Motor neuron (in vitro differentiated cells): Measurements from ENCODE around the gene ZNF219. TPM values are rescaled to one million over a fixed set of nuclear protein-coding genes. Genes with fewer than 3 reads are reported as not detected.

ENCODE experiments used
- total RNA-seq, 8 experiments: library from RNA; unstranded; fragments of 300-600 nt; gene quantifications; 2 replicates each; pipeline versions ENCODE4 v1.2.3 to v1.2.4, GENCODE V29; 2022

ZNF219 gene
- total RNA-seq, 8 experiments from 2014 or later, result 10.5 to 42.7 (median 17.2) TPM

Other genes starting within 250 kb of the ZNF219 start
- gene RNASE3, start 207.3 kb downstream of the ZNF219 start, total RNA-seq, result not detected
- gene RNASE2, start 143.2 kb downstream of the ZNF219 start, total RNA-seq, result 10 to 100 TPM in 1 of 8 experiments, not detected in 7; 19.0 TPM
- 100 to 1,000 TPM in 1 of 8 experiments, 10 to 100 TPM in 7; 30.2 to 119 (median 58.5) TPM for gene METTL17, start 108.7 kb downstream of the ZNF219 start, total RNA-seq
- gene SLC39A2, start 99.4 kb downstream of the ZNF219 start, total RNA-seq, result under 1 TPM in 4 of 8 experiments, not detected in 4; 0.11 to 0.47 (median 0.39) TPM
- 10 to 100 TPM in 5 of 8 experiments, 1 to 10 TPM in 3; 4.1 to 51.8 (median 13.7) TPM for gene NDRG2, start 73.6 kb downstream of the ZNF219 start, total RNA-seq
- gene TPPP2, start 68.4 kb downstream of the ZNF219 start, total RNA-seq, result under 1 TPM in 3 of 8 experiments, not detected in 5; 0.18 to 0.62 (median 0.38) TPM
- gene RNASE13, start 63.8 kb downstream of the ZNF219 start, total RNA-seq, result under 1 TPM in 3 of 8 experiments, not detected in 5; 0.17 to 0.90 (median 0.70) TPM
- under 1 TPM in 4 of 8 experiments, not detected in 4; 0.14 to 0.40 (median 0.29) TPM for gene RNASE7, start 56.3 kb downstream of the ZNF219 start, total RNA-seq
- under 1 TPM in 2 of 8 experiments, not detected in 6; 0.22 to 0.95 TPM for gene RNASE8, start 40.8 kb downstream of the ZNF219 start, total RNA-seq
- 10 to 100 TPM; 15.0 to 61.4 (median 24.8) TPM for gene ARHGEF40, start 28.4 kb downstream of the ZNF219 start, total RNA-seq
- gene TMEM253, start 2.4 kb upstream of the ZNF219 start, total RNA-seq, result 1 to 10 TPM in 4 of 8 experiments, under 1 TPM in 4; 0.37 to 2.5 (median 1.0) TPM
- under 1 TPM in 6 of 8 experiments, not detected in 2; 0.04 to 0.47 (median 0.20) TPM for gene OR5AU1, start 57.4 kb upstream of the ZNF219 start, total RNA-seq
- 1,000 to 10,000 TPM in 1 of 8 experiments, 100 to 1,000 TPM in 7; 566 to 1,062 (median 843) TPM for gene HNRNPC, start 170.8 kb upstream of the ZNF219 start, total RNA-seq
- under 1 TPM in 6 of 8 experiments, not detected in 2; 0.33 to 0.92 (median 0.52) TPM for gene RPGRIP1, start 181.4 kb upstream of the ZNF219 start, total RNA-seq